Kidney epithelial cell (primary cell): ENCODE measurements around the gene NPHP4. TPM values are rescaled to one million over a fixed set of nuclear protein-coding genes. Genes with fewer than 3 reads are reported as not detected.

ENCODE experiments used
- DNase-seq: peaks from one replicate; pipeline ENCODE4 v3.0.0-alpha.2; 2010; ENCODE audit warnings: low read depth
- H3K27me3 ChIP-seq: 2 replicates; pipeline ENCODE4 v1.6.0; 2011; ENCODE audit warnings: low read length; ENCODE audit not compliant: control insufficient read depth, insufficient read depth
- H3K36me3 ChIP-seq: 2 replicates; pipeline ENCODE4 v1.5.1; 2011; ENCODE audit warnings: low read length; ENCODE audit not compliant: control insufficient read depth, insufficient read depth
- H3K4me3 ChIP-seq: 2 replicates; pipeline ENCODE4 v1.5.1; 2011; ENCODE audit warnings: low read depth, mild to moderate bottlenecking, control low read depth, low read length
- CTCF ChIP-seq: IDR thresholded peaks from 2 replicates; pipeline ENCODE4 v1.5.1; 2011; ENCODE audit warnings: mild to moderate bottlenecking, moderate library complexity, low read length, control low read depth, inconsistent platforms; ENCODE audit not compliant: insufficient read depth, poor library complexity, severe bottlenecking
- total RNA-seq: library from RNA; depleted of rRNA; stranded (reverse); fragments of >200 nt; gene quantifications from 2 replicates; pipeline ENCODE4 v1.2.3, GENCODE V29; 2015

Gene NPHP4
- total RNA-seq, 1 donor from 2014 or later, result 6.6 TPM

- no peaks in the 10 kb centered on the region for H3K27me3 ChIP-seq
- no peak for DNase-seq
- H3K36me3 ChIP-seq, result no peaks in the 10 kb centered on the region
- H3K4me3 ChIP-seq, result peak overlapping the region; percentile 82
- no peak for TF ChIP-seq CTCF
These were observed 722 bp downstream of the NPHP4 start for GRCh38 chr1:5991381-5992025.

GRCh38 chr1:5990913-5991312 is 1.3 kb downstream of the NPHP4 start:
- no peak for DNase-seq
- Histone ChIP-seq H3K36me3 (no peaks in the 10 kb centered on the region), H3K27me3 (no peaks in the 10 kb centered on the region), H3K4me3 (peak overlapping the region; percentile 82)
- no peak for TF ChIP-seq CTCF

- TF ChIP-seq CTCF, result no peak
- no peak overlapping the region for H3K4me3 ChIP-seq
- H3K27me3 ChIP-seq, result no peaks in the 10 kb centered on the region
- no peaks in the 10 kb centered on the region for H3K36me3 ChIP-seq
- no peak for DNase-seq
These were observed 2.4 kb downstream of the NPHP4 start for GRCh38 chr1:5989731-5990271.

- Histone ChIP-seq H3K36me3 (no peaks in the 10 kb centered on the region), H3K27me3 (no peaks in the 10 kb centered on the region), H3K4me3 (no peak overlapping the region)
- no peak for DNase-seq
- no peak for TF ChIP-seq CTCF
These were observed 3.0 kb downstream of the NPHP4 start for GRCh38 chr1:5989286-5989605.

- Histone ChIP-seq H3K27me3 (no peaks in the 10 kb centered on the region), H3K4me3 (no peak overlapping the region), H3K36me3 (no peaks in the 10 kb centered on the region)
- TF ChIP-seq CTCF, result no peak
- no peak for DNase-seq
These were observed 3.5 kb downstream of the NPHP4 start for GRCh38 chr1:5988596-5989285.

GRCh38 chr1:5986018-5986417 is 6.2 kb downstream of the NPHP4 start:
- DNase-seq, result no peak
- no peaks in the 10 kb centered on the region for H3K36me3 ChIP-seq
- no peak for TF ChIP-seq CTCF
- H3K27me3 ChIP-seq, result no peaks in the 10 kb centered on the region
- H3K4me3 ChIP-seq, result no peak overlapping the region
